ENCODE data around the gene KRT72.

The KRT72 gene

DNA sequence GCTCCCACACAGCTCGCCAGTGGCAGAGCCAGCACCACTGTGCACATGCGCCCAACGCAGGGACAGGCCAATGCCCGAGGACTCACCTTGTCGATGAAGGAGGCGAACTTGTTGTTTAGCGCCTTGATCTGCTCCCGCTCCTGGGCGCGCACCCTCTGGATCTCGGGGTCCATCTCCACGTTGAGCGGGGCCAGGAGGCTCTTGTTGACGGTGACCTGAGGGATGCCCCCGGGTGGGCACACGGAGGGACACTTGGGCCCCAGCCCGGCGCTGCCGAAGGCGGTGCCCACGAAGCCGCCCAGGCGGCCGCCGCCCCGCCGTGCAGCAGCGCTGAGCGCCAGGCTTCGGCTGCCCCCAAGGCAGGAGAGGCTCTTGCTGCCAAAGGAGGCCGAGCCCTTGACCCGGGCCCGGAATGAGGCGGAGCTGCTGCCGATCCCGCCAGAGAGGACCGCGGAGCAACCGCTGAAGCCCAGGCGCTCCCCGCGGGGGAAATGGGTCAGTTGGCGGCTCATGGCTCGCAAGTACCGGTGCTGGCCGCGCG, at the start of gene KRT72:
KRT72 (minus strand) TSS at position 523 of the 541 bp plus-strand sequence; CDS start at position 512, 11 bp downstream.
- no peak for DNase-seq (ENCODE audit: low read depth)

DNA sequence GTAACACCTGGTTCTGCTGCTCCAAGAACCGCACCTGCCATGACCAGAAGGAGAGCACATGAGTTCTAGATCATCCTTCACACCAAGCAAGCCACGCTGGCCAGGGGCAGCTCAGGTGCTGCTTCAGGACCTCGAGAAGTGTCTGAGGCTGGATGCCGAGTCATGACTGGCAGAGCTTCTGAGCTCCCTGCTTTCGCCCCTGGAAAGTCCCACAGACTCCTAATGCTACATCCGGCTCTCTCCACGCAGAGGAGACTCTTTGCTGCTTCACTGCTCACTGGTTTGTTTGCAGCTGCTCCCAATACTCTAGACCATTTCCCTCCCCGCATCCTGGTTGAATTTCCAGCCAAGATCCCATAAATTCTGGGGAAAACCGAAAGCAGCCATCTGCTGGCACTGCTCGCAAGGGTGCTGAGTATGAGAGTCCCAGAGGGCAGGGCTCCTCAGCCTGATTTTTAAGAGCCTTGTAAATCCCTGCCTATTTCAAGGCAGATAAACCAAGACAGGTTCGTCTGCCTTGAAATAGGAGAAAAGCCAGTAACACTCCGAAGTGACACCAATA, 49.3 kb upstream of the KRT72 start:
- DNase-seq (ENCODE audit: low read depth) = no peak

DNA sequence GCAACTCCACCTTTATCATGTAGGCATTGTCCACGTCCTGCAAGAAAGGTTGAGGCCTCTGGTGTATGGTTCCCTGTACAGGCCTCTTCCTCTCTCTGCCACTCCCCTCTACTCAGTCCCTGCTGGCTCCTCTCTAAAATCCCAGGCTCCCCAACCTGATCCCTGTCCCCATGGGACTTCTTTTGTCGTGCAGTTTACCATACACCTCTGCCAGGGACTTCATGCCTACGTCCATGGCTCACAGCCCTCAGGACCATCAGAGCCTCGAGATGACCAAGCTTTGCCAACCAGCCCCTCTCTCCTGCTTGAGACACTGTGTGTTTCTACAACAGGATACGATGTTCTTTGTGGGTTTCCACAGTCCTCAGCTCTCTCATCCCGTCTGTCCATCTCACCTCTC, 47.8 kb upstream of the KRT72 start:
- DNase-seq (ENCODE audit: low read depth) = no peak

DNA sequence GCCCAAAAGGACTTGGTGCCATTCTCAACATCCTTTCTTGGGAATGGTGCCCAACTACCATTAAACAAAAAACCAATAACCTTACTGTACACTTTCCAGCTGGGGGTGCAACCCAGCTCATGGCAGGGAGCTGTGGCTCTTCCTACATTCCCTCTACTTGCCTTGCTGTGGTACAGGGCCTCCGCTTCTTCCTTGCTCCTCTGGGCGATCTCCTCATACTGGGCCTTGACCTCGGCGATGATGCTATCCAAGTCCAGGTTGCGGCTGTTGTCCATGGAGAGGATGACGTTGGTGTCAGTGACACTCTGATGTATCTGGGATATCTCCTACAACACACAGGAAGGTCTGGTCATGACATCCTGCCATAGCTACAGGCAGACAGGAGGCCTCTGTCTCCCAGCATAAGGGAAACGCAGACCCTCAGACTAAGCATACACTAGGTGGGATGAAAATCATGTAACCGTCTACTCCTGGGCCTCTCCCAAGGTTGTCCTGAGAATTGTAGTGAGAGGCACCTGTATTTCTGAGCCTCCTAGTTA, 46.8 kb upstream of the KRT72 start:
- DNase-seq (ENCODE audit: low read depth) = no peak

DNA sequence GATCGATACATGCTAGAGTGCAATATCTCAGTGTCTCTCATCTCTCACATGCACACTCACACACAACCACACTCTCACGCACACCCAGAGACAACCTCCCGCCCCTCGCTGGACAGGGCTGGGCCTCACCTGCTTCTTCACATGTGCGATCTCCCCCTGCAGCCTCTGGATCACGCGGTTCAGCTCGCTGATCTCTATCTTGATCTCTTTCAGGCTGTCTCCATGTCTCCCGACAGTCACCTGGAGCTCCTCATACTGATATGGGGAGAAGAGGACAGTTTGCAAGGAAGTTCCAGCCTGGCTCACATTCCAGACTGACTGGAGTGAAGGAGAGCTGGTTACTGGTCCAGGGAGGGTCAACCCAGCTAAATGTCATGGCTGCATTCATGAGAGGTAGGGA, 46.3 kb upstream of the KRT72 start:
- DNase-seq (ENCODE audit: low read depth) = no peak

DNA sequence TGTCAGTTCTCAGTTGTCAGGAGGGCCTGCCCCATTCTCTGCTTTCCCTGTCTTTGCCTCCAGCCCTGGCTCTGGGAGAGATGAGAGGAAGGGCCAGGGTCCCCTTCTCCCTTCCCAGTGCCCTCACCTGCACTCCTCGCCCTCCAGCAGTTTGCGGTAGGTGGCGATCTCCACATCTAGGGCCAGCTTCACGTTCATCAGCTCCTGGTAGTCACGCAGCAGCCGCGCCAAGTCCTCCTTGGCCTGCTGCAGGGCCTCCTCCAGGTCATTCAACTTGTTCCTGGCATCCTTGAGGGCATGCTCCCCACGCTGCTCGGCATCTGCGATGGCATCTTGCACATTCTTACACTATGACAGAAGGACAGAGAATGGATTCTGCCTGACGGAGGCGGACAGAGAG, 45.4 kb upstream of the KRT72 start:
- no peak for DNase-seq (ENCODE audit: low read depth)

DNA sequence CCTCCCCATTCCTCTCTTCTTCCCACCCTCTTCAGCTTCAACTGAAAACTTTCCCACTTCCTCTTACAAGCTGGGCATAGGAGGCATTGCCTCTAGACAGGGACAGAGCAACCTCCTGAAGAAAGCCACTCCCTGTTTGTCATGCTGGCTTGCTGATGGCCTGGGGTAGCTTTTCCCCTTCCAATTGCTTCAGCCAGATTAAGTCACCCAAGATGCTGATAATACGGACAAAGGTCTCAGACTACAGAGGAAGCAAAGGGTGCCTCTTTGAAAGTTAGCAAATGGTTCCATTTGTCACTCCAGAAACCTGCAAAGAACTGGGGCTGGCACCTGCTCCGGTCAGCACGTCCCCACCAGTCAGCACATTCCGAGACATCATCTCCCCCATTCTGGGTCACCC, 44.7 kb upstream of the KRT72 start:
- no peak for DNase-seq (ENCODE audit: low read depth)

DNA sequence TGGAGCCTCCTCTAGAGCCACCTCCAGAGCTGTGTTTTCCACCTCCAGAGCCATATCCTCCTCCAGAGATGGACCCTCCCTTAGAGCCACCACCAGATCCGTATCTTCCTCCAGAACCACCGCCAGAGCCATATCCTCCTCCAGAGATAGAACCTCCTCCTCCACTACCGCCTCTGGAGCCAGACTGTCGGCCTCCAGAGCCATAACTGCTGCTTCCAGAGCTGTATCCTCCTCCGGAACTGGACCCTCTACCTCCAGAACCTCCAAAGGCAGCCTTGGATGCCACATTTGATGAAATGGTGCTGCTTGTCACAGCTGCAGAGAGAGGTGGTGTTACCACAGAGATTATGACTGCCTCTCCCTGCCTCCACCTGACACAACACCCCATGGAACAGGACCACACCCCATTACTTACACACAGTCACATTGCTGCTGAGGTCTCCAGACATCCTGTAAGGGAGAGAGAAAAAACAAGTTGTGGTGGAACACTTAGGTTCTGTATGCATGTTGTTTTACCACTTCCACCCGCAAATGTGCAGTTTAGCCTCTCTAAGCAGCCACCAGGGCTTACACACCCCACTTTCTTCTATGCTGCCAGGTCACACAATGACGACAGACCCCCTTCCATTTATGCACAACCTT, 44.0 kb upstream of the KRT72 start:
- DNase-seq (ENCODE audit: low read depth) = no peak

DNA sequence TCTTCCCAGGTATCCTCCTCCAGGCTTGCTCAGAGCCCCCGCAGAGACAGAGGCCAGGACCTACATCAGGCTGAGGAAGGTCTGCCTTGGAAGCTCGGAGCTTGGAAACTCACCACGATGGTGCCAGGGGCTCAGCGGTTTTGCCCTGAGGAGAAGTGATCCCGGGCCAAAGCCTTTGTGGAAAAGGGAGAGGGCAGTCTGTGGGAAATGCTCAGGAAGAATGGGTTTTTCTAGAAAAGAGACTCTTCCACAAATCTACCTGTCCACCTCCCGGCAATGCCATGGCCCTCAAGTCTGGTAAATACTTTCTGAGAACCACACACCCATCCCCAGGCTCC, 42.8 kb upstream of the KRT72 start:
- no peak for DNase-seq (ENCODE audit: low read depth)

DNA sequence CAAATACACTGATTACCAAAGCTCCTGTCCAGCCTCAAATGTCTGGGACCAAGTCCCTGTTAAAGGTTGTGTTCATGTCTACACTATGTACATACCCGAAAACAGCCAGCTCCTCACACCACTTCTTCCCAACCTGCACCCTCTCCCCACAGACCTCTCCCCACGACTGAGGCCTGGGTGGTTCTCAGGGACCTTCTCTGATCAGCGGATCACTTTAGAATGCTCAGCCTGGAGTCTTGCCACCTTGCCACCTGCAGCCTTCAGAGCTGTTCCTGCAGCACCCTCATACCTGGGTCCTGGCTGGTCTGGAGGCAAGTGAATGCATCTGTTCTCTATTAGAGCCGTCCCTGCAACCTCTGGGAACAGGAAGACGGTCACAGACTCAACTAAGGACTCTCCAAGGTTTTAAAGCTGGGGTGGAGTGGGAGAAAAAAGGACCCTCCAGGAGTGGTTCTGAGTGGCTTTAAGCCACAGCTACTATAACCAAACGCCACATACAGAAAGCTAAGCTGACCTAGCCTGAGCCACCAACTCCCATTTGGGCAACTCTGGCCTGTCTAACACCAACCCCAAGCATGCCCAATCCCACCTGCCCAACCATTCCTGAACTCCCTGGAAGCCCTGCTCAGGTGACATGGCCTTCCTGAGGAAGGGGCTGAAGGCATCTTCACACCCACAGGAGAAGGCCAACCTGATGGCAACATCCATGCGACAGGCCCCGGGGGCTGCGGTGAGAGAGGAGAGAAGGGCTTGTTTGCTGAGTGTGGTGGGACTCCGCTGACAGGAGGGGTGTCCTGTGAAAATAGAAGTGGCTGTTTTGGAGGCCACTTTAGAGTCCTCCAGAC, 42.2 kb upstream of the KRT72 start:
- DNase-seq (ENCODE audit: low read depth) = no peak

DNA sequence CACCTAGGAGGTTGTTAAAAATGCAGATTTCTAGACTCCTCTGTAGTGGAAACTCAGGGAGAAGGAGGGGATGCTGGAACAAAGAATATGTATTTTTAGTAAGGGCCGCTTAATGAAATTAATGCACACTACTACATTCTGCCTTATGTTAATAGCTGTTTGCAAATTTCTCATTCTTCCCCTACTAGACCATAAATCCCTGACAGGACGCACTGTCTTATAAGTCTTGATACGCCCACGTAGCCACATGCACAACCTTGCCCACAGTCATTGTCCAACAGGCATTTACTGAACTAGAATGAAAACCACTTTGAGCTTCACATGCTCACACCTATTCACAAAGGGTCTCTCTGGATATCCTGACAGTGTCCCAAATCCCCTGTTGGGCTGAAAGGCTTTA, 40.2 kb upstream of the KRT72 start:
- DNase-seq (ENCODE audit: low read depth) = no peak

DNA sequence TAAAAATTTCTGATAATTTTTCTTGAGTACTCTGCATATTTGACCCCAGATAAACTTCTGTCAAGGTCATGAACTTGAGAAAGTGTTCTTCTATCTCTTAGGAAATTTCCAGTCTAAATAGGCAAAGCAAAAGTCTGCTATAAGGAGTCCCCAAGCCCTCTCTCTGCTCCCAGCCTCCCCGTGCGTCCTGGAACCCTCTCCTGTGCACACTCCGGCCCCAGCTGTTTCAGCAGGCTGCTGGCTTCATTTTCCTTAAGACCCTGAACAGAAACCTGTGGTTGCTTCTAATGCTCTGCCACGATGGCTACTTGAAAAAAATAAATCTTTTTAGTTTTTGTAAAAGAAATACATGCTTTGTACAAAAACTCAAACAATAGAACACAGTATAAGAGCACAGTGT, 36.0 kb upstream of the KRT72 start:
- no peak for DNase-seq (ENCODE audit: low read depth)

DNA sequence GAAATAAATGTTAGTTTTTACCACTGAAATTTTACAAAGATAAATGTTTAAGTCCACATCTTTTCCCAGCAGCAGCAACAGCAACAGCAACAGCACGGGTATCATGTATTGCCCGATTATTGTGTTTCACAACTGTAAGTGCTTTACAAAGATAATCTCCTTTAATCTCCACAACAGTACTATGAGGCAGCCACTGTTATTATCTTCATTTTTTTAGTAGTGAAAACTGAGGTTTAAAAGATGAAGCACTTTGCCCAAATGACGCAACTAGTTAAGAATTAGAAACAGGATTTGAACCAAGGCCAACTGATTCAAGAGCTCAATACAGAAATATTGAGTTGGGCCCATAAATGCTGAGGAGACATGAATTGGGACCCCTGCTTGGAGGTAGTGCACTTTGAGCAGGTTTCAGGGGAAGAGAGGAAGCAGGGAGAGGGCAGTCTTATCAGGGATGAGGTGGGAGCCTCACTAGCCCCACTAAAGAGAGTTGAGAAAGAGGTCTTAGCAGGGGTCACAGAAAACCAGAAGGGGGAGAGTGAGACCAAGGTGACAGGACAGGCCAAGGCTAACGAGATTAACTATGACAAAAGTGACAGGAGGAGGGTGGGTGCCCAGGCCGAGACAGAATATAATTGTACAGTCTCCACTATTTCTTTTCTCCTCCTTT, 35.5 kb upstream of the KRT72 start:
- DNase-seq (ENCODE audit: low read depth) = no peak

DNA sequence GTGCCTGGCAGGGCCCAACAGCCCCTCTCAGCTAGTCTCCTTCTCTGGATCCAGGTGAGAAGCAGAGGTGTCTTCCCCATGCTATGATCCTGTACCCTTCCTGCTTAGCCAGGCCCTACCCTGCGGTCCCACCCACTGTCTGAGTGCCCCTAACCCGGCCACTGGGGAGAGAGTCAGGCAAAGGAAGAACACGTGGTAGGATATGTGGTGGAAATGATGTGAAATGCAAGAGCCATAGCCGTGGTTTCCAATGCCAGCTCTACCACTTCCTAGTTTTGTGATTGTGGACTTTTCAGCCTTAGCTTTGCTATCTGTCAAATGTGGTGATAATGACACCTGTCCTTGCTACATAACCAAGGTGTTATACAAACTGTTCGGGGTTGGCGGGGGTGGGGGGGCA, 34.9 kb upstream of the KRT72 start:
- DNase-seq (ENCODE audit: low read depth) = no peak

DNA sequence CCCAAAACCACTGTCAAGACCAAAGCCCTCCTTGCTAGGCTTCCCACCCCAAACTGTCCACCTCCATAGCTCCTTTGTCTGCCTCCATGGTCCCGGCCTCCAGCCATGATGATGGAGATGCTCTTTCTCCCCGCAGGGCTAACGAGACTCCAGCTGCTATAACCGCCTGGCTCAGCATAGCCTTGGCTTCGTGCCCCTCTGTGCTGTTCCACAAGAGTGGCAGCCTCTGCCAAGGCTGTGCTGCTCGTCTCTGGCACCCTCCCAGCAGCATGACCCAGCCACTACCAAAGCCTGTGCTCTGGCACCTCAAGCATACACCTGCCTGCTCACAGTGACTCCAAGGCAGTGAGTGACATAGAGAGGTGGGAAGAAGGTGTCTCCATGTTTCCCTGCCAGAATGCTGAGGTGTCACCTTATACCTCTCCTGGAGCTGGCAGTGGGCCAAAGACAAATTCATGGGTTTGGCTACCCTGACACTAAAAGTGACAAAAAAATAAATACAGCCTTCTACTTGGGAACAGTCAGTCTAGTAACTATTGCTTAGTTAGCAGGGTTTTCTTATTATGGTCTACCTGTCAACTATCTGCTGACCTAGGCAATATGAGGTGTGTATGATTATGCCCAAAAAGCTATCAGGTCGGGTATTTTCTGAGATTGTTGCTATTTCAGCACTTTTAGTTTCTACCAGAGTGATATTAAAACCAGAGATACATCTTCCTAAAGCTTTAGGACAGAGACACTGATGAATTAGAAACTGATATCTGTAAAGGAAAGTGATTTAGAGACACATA, 33.2 kb upstream of the KRT72 start:
- no peak for DNase-seq (ENCODE audit: low read depth)

DNA sequence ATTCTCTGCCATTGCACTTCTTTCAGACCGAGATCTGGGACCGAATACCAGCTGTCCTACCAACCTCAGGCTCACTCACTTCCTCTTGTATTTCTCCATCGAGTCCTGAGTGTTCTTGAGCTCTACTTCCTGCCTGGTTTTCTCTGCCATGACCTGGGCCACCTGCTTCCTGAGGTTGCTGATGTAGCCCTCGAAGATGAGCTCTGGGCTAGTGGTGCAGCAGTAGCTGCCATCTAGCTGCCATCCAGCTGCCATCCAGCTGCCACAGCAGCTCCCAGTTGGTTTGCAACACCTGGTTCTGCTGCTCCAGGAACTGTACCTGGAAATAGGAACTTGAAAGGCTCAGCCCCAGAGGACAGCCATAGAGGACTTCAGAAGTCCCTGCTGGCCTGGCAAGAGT, 32.1 kb upstream of the KRT72 start:
- DNase-seq (ENCODE audit: low read depth) = no peak

DNA sequence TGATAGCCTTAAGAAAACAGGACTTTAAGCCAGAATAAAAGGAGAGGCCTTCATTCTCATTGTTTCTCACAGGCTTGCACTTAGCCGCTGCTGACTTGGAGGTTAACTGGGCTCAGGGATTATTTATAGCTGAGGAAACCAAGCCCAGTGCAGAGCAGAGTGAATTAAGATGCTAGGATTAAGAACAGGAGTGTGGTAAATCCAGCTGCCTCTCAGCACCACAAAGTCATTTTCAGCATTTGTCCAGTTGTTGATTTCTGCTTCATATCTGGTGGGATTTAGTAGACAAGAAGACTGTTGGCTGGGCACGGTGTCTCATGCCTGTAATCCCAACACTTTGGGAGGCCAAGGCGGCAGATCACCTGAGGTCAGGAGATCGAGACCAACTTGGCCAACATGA, 31.4 kb upstream of the KRT72 start:
- DNase-seq (ENCODE audit: low read depth) = no peak

DNA sequence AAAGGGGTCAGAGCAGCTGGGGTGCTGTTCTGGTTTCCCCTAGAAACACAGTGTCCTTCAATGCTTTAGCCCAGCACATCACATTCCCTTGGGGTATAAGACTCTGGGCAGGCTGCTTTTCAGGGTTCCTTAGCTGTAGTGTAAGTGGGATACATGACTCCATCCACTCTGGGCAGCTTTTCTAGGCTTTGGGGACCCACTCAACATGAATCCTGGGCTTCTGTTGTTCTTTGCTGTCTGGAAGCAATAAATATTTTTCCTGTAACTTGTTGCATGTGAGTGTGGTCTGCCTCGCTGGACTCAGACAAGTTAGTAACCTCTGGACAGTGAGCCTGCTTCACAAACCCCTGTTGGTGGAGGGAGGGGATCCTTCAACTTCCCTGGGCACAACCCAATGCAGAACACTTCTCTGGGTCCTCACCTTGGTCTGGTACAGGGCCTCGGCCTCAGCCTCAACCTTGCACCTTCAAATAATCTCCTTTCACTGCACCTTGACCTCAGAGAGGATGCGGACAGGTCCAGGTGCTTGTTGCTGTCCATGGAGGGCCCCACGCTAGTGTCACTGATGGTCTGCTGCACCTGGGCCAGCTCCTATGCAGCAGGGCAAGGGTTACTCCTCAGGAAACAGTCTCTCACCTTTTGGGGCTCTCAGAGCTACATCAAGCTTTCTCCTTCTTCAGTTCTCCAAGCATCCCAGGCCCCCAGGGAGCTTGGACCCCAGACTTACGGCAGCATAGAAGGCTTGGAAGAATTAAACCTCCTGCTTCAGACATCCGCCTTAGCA, 30.6 kb upstream of the KRT72 start:
- no peak for DNase-seq (ENCODE audit: low read depth)

DNA sequence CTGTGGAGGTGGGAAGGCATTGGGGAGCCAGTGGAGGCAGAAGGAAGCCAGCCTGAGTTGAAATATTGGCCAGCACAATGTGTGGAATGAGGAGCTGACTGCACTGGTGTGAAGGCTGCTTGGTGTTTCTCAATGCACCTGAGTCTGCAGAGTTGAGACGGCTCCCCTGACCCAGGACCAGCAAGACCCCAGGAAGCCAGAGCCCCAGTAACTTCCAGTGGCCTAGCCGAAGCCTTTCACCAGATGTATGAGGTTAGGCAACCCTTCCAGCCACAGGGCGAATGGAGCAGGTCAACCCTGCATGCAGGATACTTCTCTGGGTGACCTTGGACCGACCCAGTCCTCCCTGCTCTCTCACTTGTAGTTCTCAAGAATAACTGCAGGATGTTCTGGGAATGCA, 30.0 kb upstream of the KRT72 start:
- DNase-seq (ENCODE audit: low read depth) = no peak

DNA sequence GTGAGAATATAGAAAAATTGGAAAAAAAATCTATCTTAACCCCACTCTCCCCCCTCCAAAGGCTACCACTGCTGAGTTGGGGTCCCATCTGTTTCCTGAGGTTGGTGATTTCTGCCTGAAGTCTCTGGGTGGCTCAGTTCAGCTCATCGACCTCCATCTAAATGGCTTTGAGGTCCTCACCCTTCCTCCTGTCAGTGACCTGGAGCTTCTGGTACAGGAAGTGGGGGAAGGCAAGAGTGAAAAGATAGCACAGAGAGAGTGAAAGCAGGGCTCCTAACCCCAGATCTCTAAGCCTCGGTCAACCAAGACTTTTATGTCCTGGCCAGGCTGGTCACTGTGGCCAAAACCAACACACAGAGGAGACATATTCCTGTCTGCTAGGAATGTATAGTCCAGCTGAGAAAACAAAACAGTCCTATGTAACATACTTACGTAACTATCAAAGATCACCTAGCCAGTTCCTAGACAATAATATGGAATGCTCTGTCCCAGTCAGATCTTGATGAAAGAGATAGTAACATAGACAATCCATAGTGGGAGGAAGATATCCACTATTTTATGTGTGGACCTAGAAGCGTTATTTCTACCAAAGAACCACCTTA, 29.4 kb upstream of the KRT72 start:
- no peak for DNase-seq (ENCODE audit: low read depth)

Data from stimulated activated CD4-positive, alpha-beta T cell treated with anti-CD3 and anti-CD28 coated beads, Interleukin-2, amount 100 ng/mL, for 4 hours (primary cell).